GM21529 (cell line): ENCODE measurements around the gene PIK3R1.

ENCODE experiments used
- ATAC-seq: cut with Tn5 transposase; IDR thresholded peaks from one replicate; pipeline ENCODE4 v1.9.1; 2021; ENCODE audit not compliant: unreplicated experiment

The PIK3R1 gene

GRCh38 chr5:68290260-68290674, 74.7 kb downstream of the PIK3R1 start:
- ATAC-seq: no peak

GRCh38 chr5:68290847-68291246, 75.3 kb downstream of the PIK3R1 start:
- ATAC-seq: no peak

GRCh38 chr5:68292316-68292715, 76.8 kb downstream of the PIK3R1 start:
- no peak for ATAC-seq

GRCh38 chr5:68295772-68296171, 80.2 kb downstream of the PIK3R1 start:
- ATAC-seq: no peak

- ATAC-seq: no peak
These were observed 81.3 kb downstream of the PIK3R1 start for GRCh38 chr5:68296895-68297294.

- no peak for ATAC-seq
These were observed 82.1 kb downstream of the PIK3R1 start for GRCh38 chr5:68297656-68298055.

GRCh38 chr5:68298479-68298878, 82.9 kb downstream of the PIK3R1 start:
- ATAC-seq: no peak

- no peak for ATAC-seq
These were observed 83.5 kb downstream of the PIK3R1 start for GRCh38 chr5:68299105-68299504.

GRCh38 chr5:68299575-68299974, 84.0 kb downstream of the PIK3R1 start:
- ATAC-seq: no peak

GRCh38 chr5:68303038-68303738, 87.6 kb downstream of the PIK3R1 start:
- ATAC-seq: peak; percentile 58

- ATAC-seq: peak; percentile 15
These were observed 88.3 kb downstream of the PIK3R1 start for GRCh38 chr5:68303754-68304420.

GRCh38 chr5:68304421-68305052, 89.0 kb downstream of the PIK3R1 start:
- ATAC-seq: no peak

GRCh38 chr5:68305223-68305870, 89.8 kb downstream of the PIK3R1 start:
- ATAC-seq: no peak

GRCh38 chr5:68306361-68307014, 90.9 kb downstream of the PIK3R1 start:
- no peak for ATAC-seq

GRCh38 chr5:68313336-68313735, 97.8 kb downstream of the PIK3R1 start:
- ATAC-seq: no peak

GRCh38 chr5:68314465-68314864, 98.9 kb downstream of the PIK3R1 start:
- ATAC-seq: no peak

GRCh38 chr5:68315679-68316271, 100.2 kb downstream of the PIK3R1 start:
- peak; percentile 99 for ATAC-seq

GRCh38 chr5:68316469-68316868, 100.9 kb downstream of the PIK3R1 start:
- no peak for ATAC-seq

GRCh38 chr5:68317646-68318045, 102.1 kb downstream of the PIK3R1 start:
- ATAC-seq: no peak

- ATAC-seq: no peak
These were observed 103.6 kb downstream of the PIK3R1 start for GRCh38 chr5:68318955-68319705.
